Suppressor macrophage treated with lipopolysaccharide for 4 hours (primary cell): ENCODE measurements around the gene DSTN.

ENCODE experiments used
- DNase-seq: peaks from one replicate; pipeline ENCODE4 v3.0.0-alpha.2; 2020

DSTN gene

DNA sequence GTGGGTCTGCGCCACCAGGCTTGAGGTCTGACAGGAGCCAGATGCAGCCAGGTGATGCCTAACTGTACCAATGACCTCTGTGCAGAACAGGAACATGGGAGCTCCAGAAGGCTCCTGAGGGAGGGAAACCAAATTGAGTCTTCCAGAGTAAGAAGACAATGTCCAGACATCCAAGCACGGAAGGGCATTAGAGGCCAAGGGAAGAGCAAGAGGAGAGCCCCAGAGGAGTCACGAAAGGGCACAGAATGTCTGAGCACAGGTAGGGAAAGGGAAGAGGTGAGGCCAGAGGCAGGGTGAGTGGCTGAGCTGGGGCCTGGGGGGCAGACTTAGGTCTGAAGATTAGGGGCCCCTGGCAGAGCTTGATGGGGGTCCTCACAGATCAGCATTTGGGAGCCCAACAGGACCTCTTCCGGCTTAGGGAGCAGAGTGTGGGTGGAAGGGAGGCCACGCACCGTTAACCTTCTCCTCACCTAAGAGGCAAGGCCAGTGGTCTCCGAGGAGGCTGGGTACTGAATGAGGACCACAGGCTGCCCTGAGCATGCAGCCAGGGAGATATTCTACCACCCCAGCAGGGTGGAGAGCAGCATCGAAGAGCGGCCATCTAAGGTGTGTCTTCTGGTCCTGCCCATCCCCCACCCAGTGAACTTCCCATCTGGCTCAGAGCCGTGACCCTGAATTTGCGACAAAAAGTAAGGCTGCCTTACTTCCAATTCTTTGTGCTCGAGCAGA lies 70.4 kb downstream of the DSTN start:
- DNase-seq = no peak

DNA sequence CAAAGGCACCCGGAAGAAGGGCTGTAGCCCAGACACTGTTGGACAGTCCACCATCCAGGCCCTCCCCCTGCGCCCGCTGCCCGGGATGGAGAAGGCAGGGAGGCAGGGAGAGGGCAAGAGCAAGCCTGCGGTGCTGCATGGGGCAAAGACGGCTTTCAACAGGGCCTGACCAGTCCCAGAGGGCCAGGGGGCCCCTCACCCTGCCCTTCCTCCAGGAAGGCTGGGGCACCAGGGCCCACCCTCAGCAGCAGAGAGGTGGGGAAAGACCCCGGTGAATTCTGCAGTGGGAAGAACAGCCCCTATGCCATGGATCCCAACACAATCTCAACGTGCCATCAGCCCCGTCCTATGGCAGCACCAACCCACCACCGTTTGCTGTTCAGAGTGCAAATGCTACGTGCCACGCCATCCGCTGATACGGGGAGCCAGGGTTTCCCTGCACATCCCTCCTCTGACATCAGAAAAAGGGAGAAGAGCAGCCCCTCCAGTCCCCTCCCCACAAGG lies 71.1 kb downstream of the DSTN start:
- no peak for DNase-seq

DNA sequence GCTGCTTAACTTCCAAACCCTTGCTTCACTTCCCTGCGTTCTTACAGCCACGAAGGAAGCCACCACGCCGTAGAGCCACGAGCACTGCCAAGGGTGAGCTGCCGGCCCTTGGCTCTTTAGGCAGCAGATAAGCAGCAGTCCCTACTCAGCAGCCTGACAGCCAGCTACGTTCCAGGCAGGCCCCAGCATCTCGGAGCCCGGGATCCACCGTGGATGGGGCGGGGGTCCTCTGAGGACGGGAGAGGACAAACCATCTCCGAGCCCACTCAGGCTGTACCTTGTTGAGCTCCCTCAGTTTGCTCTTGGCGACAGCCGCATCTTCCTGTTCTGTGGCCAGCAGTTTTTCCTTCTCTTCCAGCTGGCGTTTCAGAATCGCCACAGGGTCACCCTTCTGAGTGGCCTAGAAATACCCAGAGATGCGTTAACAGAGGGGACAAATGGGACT lies 71.7 kb downstream of the DSTN start:
- DNase-seq = no peak

DNA sequence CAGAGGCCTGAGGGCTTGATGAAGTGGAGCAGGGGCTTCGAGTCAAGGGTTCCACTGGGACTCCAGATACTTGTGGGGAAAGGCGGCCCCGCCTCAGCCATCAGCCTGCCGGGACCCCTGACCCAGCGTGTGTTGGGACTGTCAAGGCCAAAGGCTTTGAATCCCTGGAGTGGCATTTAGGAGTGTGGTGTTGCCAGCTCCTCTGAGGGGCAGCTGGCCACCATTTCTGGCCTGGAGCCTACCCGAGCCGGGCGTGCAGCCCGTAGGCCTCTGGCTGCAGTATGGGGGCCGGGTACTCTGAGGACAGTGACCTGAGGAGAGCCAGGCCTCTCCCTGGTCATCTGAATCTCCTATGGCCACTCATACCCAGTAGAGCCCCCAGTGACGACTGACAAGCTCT lies 72.1 kb downstream of the DSTN start:
- DNase-seq = no peak

GRCh38 chr20:17642404-17643269 lies 72.8 kb downstream of the DSTN start:
- no peak for DNase-seq

DNA sequence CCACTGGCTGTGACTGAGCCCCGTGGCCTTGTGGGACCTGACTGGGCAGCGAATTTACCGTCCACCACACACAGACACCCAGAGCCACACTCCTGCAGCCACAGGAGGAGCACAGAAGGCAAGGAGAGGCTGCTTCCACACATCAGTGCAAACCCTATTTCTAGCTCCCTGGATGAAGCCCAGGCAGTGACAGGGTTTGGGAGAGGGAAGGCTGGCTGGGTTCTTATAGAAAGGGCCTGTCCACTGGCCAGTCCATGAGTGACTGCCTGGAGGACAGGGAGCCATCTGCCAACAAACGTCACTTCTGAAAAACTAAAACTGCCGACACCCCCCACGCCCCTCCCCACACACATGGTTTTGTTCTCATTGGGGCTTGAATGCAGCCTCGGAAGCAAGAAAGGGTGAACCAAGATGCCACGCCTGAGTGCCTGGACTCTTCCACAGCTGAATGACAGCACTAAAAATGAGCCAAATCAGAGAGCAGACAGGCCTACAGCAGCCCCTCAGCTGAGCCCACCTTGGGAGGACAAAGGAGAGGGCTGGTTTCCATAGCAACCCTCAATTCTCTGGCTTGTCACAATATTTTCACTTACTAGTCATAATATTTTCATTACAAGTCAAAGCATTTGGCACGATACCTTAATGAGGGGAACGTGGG lies 73.8 kb downstream of the DSTN start:
- DNase-seq = no peak

GRCh38 chr20:17644451-17644850 lies 74.6 kb downstream of the DSTN start:
- no peak for DNase-seq

DNA sequence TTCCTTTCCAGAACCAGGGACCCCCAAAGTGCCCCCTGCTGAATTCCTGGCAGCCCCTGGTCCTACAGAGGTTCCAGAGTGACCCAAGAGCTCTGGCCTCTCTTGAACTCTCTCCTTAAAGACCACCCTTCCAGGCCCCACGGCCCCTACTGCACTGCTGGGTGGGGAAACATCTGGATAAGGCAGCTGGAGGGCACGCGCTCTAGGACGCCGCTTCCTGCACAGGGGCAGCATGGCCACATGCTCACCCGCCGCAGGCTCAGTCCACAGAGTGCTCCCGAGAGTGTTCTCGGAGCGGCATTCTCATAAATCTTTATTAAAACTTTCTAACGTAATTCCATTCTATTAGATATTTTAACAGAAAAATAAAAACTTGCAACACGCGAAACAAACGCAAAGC lies 75.1 kb downstream of the DSTN start:
- DNase-seq = no peak

DNA sequence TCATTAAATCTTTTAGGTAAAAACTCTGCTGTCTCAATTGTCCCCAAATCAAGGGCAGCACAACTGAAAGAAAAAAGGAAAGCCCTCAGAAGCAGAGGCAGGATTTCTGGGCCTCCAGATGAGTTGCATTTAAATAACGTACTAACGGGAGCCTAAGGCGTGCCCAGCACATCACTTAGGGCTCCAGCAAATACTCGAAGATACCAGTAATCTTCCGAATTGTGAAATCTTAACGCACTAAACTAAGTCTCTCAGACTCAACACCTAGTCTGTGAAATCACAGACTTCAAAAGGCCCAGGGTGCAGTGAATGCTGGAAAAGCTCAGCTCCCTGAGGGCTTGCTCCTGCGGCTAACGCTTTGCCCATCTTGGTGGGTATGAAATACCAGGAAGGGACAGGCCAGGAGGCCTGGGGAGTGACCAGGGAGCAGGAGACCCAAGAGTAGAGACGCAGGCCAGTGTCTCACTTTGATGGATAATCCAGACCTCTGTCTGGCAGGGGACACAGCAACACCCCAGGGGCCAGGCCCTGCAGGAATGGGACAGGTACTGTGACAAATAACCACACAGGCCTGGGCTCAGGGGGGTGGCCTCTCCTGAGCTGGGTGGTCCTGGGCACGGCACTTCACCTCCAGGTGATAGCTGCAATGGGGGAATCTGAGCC lies 75.8 kb downstream of the DSTN start:
- no peak for DNase-seq

GRCh38 chr20:17646209-17646960 lies 76.5 kb downstream of the DSTN start:
- no peak for DNase-seq

- DNase-seq = no peak
Measured at GRCh38 chr20:17646961-17647301, 77.1 kb downstream of the DSTN start.

DNA sequence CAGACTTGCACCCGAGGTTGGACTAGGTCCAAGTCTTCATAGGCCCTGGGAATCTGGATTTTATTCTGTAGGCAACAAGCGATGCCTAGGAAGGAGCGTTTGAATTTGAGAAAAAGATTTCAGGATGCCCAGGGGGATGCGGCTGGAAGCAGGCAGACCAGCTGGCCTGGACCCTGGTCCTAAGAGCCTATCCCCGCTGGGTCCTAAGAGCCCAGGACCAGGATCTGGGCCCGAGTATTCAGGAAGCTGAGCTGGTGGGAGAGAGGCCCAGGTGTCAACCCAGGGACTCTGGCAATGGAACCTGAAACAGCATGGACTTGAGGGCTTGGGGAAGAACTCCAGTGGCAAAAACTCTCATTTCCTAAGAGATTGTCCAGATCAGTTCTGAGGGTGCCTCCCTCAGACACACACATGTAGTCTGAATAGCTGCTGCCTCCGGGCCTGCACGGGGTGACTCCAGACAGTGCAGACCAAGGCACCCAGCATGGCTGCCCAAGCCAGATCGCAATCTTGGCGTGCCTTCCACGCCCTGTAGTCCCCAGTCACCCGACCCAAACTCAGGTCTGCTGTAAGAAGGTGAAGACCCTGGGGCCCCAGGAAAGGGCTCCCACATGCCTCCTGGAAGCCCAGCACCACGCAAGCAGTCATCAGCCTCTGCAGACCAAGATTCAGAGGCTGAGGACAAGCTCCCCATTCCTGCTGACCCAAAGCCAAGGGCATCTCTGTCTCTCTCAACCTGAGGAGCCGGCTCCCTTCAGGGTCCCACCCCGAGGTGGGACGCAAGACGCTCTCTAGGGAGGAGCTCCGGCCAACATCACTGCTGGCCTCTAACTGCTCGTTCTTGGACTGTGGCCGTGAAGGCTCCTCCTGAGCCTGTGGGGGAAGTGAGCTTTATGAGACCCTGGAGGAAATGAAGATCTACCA lies 77.8 kb downstream of the DSTN start:
- no peak for DNase-seq

DNA sequence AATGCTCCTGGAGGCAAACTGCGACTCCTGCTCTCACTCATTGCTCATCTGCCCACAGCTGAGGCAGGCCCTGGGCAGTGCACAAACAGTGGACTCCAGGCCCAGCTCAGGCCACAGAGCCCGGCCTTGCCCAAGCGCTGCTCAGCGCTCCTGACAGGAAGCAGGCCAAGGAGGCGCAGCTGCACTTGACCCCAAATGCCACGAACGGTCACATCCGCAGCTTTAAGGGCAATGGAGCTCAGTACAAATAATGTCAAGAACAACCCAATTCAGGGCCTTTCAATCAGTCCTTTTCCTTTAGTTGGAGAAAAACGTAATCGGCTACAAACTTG lies 78.4 kb downstream of the DSTN start:
- DNase-seq = peak; percentile 19

DNA sequence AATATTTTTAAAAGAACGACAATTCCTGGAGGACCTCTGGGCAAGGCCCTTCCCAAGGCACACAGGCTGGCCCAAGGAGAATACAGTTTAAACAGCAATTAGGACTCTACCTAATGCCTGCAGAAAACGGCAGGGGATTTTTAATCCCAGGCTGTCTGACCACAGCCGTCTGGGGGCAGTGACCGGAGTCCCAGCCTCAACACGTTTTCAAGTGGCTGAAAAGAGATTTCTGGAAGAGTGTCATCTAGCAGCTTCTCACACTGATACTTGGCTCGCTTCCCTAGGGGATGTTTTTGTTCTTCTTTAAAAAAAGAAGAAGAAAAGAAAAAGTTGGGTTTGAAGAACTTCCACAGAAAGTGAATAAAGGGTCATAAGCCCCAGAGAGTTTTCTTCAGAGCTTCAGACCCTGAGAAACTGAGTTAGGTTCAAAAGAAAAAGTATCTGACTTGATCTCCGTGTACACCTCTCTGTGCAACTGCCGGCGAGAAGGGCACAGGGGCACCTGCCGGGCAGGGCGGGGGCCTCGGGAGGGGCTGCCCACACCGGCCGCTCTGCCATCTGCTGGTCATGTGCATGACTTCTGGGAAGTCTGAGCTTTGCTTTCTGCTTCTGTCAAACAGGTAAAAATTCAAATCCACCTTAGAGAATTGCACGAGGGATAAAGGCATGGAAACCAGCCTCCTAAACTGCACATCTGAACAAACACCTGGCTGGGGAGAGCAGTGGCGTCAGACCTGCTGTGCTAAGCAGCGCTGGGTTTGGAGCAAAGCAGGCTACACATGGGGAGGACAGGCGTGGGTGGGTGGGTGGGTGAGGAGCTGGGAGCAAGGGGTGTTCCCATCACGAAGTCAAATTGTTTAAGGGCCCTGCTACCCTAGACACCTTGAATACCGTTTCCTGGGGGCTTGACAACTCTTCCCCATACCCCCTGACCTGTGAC lies 79.2 kb downstream of the DSTN start:
- peak; percentile 27 for DNase-seq

DNA sequence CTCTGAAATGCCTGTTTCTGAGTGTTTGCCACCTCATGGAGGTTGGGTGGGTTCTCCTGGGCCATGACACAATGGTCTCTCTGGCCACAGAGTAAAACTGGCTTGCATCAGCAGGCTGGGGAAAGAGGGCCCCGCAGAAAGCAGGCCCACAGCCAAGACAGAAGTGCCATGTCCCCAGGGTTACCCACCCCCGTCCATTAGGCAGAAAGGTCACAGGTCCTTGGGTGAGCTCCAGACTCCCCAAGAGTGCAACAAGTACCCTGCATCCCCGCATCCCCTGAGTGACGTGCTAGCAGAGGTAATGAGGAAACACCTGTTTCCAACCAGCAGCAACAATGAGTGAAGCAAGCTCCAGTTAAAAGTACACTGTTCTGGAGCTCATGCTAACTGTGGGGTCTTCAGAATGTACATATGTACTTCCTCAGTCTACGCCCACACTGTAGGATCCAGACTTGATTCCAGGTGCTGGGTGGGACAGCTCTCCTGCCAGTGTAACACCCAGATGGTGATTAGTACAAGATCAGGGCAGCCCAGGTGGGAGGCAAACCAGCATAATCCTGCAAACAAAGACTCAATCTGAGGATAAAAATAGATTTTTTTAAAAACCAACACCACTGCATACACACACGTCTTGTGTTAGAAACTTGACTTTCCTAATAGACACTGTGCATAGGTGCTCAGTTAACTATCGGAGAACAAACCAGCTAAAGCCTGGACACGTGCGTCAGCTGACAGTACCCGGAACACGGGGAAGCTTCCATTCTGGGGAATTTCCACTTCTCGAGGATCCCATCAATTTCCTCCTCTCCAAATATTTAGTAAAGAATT lies 80.6 kb downstream of the DSTN start:
- peak; percentile 10 for DNase-seq

DNA sequence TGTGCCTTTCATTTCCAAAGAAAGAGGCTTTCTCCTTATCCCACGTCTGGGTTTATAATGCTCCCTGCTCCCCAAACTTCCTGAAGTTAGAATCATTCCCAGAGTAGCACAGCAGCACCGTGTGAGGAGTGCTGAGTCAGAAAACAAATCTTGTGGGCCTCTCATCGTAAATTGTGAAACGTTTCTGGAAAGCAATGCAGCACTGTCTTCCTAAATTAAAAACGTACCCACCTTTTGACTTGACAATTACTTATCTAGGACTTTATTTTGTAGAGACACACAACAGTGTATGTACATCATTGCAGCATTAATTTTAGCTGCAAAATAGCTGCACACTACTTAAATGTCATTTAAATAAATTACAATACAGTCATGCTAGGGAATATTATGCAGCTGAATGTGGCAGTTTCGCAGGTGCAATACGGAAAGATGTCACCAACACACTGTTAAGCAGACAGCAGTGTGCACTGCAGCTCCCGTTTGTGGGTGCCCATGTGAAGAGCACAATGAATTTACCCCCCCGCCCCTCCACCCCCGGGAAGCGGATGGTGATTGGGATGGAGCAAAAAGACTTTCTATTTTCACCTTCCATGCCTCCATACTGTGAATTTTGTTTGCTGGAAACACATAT lies 81.4 kb downstream of the DSTN start:
- DNase-seq = no peak

DNA sequence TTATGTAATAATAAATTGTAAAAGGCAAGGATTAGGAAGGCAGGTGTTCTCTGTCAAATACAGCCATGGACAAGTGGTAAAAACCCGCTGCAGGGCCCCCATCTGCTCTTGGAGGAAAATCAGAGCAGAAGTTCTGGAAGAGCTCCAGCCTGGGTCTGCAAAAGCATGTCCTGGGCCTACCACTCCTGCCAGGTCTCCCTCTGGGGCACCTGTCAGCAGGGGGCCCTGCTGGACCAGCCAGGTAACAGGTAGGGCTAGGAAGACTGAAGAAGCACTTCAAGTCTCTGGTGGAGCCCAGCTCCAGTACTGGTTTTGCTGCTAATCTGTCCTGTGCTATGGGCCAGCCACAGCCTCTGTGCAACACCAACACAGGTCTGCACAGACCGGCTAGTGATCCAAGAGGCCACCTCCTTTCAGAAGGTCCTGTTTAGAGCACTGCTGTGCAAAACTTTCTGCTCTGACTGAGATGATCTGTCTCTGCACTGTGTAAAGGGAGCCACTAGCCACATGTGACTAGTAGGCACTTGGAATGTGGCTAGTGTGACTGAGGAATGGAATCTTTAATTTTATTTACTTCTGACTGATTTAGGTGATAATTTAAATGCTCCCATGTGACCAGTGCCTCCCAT lies 82.0 kb downstream of the DSTN start:
- DNase-seq = no peak

DNA sequence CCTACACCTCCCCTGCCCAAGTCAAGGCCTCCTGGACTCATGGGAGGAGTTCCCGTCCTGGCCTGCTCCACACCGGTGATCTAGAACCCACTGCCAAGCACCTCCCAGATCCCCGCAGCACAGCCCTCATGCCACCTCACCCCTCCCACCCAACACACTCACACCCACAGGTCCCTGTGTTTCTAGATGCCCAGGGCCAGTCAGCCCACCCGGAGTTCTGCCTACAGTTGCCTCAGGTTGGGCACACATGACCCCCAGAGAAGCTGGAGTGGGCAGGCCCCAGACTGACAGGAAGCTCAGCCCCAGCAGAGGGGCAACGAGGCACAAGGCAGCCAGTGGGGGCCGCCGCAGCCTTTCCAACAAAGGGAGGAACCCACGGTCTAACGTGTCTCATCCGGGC lies 82.5 kb downstream of the DSTN start:
- no peak for DNase-seq
